Aorta (tissue), 5 donors: ENCODE measurements around the gene ID1. TPM values are rescaled to one million over a fixed set of nuclear protein-coding genes. Genes with fewer than 3 reads are reported as not detected.
"Not testable (repeated sequence)": the region's sequence is repeated elsewhere in the genome, so short reads cannot be mapped to it uniquely, and the experiment has no call there.

Experiments used
- ATAC-seq: fragments of 200-7000 bp; cut with Tn5 transposase; one replicate; pipeline ENCODE4 v1.9.1; 2022; ENCODE audit warnings: moderate library complexity; ENCODE audit not compliant: low FRiP score
- DNase-seq, 2 donors: peaks; one replicate each; pipeline ENCODE4 v3.0.0-alpha.2; 2020
- H3K27ac ChIP-seq, 2 donors: one replicate each; pipeline ENCODE4 v1.5.1; 2013; ENCODE audit warnings: low read length in 2 of 2, mild to moderate bottlenecking in 2 of 2, moderate library complexity in 2 of 2, control low read depth in 1 of 2, inconsistent platforms in 1 of 2, low read depth in 1 of 2
- H3K27me3 ChIP-seq, 2 donors: one replicate each; pipeline ENCODE4 v1.6.1; 2013; ENCODE audit warnings: control low read depth in 1 of 2, low read length in 1 of 2, mild to moderate bottlenecking in 1 of 2, moderate library complexity in 1 of 2; ENCODE audit not compliant: insufficient read depth in 2 of 2, control insufficient read depth in 1 of 2
- H3K36me3 ChIP-seq, 2 donors: one replicate each; pipeline ENCODE4 v1.6.1; 2013; ENCODE audit warnings: control low read depth in 1 of 2, low read length in 1 of 2, mild to moderate bottlenecking in 1 of 2; ENCODE audit not compliant: insufficient read depth in 2 of 2, control insufficient read depth in 1 of 2
- H3K4me1 ChIP-seq, 2 donors: one replicate each; pipeline ENCODE4 v1.6.1; 2013; ENCODE audit warnings: low read length in 2 of 2, control low read depth in 1 of 2, mild to moderate bottlenecking in 1 of 2, moderate library complexity in 1 of 2; ENCODE audit not compliant: insufficient read depth in 2 of 2, control insufficient read depth in 1 of 2
- H3K4me3 ChIP-seq, 2 donors: one replicate each; pipeline ENCODE4 v1.5.1; 2013; ENCODE audit warnings: low read length in 2 of 2, control low read depth in 1 of 2, mild to moderate bottlenecking in 1 of 2
- H3K9me3 ChIP-seq: one replicate; pipeline ENCODE4 v1.6.1; 2013; ENCODE audit warnings: mild to moderate bottlenecking, low read length; ENCODE audit not compliant: control insufficient read depth
- WGBS, 2 donors: extraction: QIAGEN DNeasy Blood & Tissue Kit; methylation state at CpG; one replicate each; pipeline ENCODE4 v1.1.7; 2013; 5-methylcytosine and 5-hydroxymethylcytosine counted together
- intact Hi-C, 2 donors: fragments of 100-400 bp; cut with DNase I; formaldehyde crosslinking; loops; one replicate each; pipeline versions ENCODE4 v1.14.2 to v1.15.0; 2022
- polyA plus RNA-seq, 2 donors: library from polyadenylated mRNA; stranded (reverse); fragments of 200-250 nt; gene quantifications; one replicate each; pipeline ENCODE4 v1.2.3, GENCODE V29; 2013
- total RNA-seq, 2 donors: library from RNA; stranded (reverse); fragmentation: NEBNext Ultra II Directional; extraction: Animal tissue kit (Norgen Biotek cat#: 25700); gene quantifications; one replicate each; pipeline ENCODE4 v1.2.1, GENCODE V29; 2021
- donor health status: healthy with polysubstance abuse.
- donor health status: Bipolar disorder and iron deficiency.
- donor health status: DM: no; HTN: no; CAD: no.
- donor health status: DM: no; HTN: no; CAD: no.
- donor health status: DM: yes; HTN: yes; CAD: no.

Gene ID1
- total and polyA plus RNA-seq, 4 donors, result 163 to 396 (median 276) TPM

- intact Hi-C loops, result not testable (repeated sequence)
Measured at GRCh38 chr20:31579941-31580651, 25.0 kb upstream of the ID1 start.

GRCh38 chr20:31580706-31581105 lies 24.4 kb upstream of the ID1 start:
- intact Hi-C loops, result no loop called here
- no peaks in the 10 kb centered on the region for H3K9me3 ChIP-seq
- H3K4me1 ChIP-seq, result no peaks in the 10 kb centered on the region
- H3K27ac ChIP-seq, result no peak overlapping the region
- no peak for DNase-seq
- H3K4me3 ChIP-seq, result no peak overlapping the region
- H3K36me3 ChIP-seq, result no peaks in the 10 kb centered on the region
- 75 to 77% methylated on average over 7 of the region's 7 CpGs for WGBS, 2 donors
- no peaks in the 10 kb centered on the region for H3K27me3 ChIP-seq
- ATAC-seq, result no peak

More at GRCh38 chr20:31579941-31580651, 25.0 kb upstream of the ID1 start:
- ATAC-seq, H3K27me3 ChIP-seq, H3K4me1 ChIP-seq, DNase-seq, H3K4me3 ChIP-seq, H3K27ac ChIP-seq, H3K36me3 ChIP-seq, H3K9me3 ChIP-seq: not testable (repeated sequence)
- WGBS, 2 donors, result 94 to 96% methylated on average over 17 of the region's 17 CpGs

GRCh38 chr20:31581391-31581790 lies 23.7 kb upstream of the ID1 start:
- Histone ChIP-seq H3K4me1 (no peaks in the 10 kb centered on the region), H3K27ac (no peak overlapping the region), H3K4me3 (no peak overlapping the region), H3K36me3 (no peaks in the 10 kb centered on the region), H3K27me3 (no peaks in the 10 kb centered on the region), H3K9me3 (no peaks in the 10 kb centered on the region)
- WGBS, 2 donors, result 82% methylated on average over 13 of the region's 13 CpGs
- ATAC-seq (peak; percentile 26), DNase-seq (no peak)
- intact Hi-C loops, result no loop called here

DNA sequence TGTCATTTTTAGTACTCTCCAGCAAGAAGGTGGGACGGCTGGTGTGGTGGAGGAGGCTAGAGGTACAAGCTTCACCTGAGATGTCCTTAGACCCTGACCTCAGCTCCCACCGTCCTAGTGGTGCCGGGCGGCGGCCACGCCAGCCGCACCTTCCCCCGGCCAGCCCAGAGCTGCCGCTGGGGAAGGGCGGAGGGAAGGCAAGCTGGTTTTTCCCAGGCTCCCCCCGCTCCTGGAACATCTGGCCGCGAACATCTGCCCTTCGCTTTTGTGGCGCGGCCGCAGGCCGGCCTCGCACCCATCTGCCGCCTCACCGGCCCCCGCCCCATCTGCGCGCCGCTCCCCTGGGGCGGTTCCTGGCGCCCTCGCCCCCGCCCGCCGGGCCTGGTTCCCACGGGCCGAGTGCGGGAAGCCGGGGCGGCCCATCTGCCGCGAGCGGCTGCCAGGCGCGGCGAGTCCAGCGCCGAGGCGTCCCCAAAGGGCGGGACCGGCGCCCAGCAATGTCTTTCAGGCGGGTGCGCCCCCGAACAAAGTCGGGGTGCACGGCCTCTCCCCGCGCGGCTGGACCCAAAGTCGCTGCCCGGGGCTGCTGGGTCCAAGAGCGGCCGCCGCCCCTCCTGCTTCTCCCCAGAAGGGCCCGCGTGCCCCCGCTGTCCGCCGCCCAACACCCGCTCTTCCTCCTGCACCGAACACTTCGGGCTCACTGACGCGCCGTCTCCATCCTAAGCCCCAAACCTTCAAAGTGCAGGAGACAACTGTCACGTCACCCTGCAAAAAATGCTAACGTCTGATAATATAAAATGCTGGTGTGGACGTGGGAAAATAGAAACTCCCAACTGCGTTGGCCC lies 17.3 kb upstream of the ID1 start:
- Histone ChIP-seq H3K36me3 (no peaks in the 10 kb centered on the region), H3K27ac (peak overlapping the region; percentile 4 to 38), H3K9me3 (no peaks in the 10 kb centered on the region), H3K4me1 (no peaks in the 10 kb centered on the region), H3K27me3 (no peaks in the 10 kb centered on the region), H3K4me3 (peak overlapping the region in 1 of 2 donors; percentile 24)
- no peak for DNase-seq
- intact Hi-C loops, result no loop called here
- peak; percentile 88 for ATAC-seq
- WGBS, 2 donors, result 1 to 2% methylated on average over 74 to 76 of the region's 76 CpGs

GRCh38 chr20:31590717-31591225 lies 14.3 kb upstream of the ID1 start:
- Histone ChIP-seq H3K36me3 (no peaks in the 10 kb centered on the region), H3K27me3 (no peaks in the 10 kb centered on the region), H3K4me3 (no peak overlapping the region), H3K9me3 (no peaks in the 10 kb centered on the region), H3K27ac (no peak overlapping the region), H3K4me1 (no peaks in the 10 kb centered on the region)
- DNase-seq (no peak), ATAC-seq (no peak)
- intact Hi-C loops, result no loop called here
- 90 to 91% methylated on average over 7 of the region's 7 CpGs for WGBS, 2 donors

DNA sequence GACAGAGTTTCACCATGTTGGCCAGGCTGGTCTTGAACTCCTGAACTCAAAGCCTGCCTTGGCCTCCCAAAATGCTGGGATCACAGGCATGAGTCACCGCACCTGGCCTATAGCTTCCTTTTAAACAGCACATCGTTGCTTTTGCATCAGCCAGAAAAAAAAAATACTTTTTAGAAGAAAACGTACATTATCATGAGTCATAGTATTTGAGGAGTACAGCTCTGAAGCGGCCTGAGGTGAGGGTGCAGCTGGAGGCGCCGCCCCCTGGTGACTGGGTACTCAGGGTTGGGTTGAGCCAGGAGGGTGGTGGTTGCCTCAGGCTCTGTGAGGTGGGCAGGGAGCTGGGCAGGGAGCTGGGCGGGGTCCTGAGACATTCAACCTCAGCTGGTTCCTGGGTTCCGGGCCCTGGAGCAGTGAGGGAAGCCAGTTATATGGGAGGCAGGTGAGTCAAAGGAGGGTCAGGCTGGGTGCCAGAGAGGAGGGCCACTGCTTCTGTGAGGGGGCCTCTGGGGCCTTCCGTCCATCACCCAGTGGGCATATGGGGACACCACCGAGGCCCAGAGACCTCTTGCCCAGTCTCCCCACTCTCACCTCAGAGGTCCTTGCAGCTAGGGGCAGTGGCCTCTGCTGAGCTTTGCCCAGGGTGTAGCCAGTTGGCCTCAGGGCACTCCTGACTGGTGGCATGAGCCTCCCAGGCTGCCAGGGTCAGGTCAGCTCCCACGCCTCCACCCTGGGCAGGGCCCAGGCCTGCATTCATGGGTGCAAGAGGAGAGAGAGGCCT lies 11.7 kb upstream of the ID1 start:
- DNase-seq, result no peak
- Histone ChIP-seq H3K27ac (no peak overlapping the region), H3K36me3 (no peaks in the 10 kb centered on the region), H3K4me3 (no peak overlapping the region), H3K27me3 (no peaks in the 10 kb centered on the region), H3K9me3 (no peaks in the 10 kb centered on the region), H3K4me1 (no peaks in the 10 kb centered on the region)
- no peak for ATAC-seq
- intact Hi-C loops, result no loop called here
- 86% methylated on average over 11 of the region's 11 CpGs for WGBS, 2 donors

- DNase-seq (no peak), ATAC-seq (no peak)
- 89 to 91% methylated on average over 13 of the region's 13 CpGs for WGBS, 2 donors
- Histone ChIP-seq H3K4me1 (no peaks in the 10 kb centered on the region), H3K27ac (no peak overlapping the region), H3K4me3 (no peak overlapping the region), H3K9me3 (no peaks in the 10 kb centered on the region), H3K36me3 (no peaks in the 10 kb centered on the region), H3K27me3 (no peaks in the 10 kb centered on the region)
- intact Hi-C loops, result no loop called here
Measured at GRCh38 chr20:31594002-31594557, 11.0 kb upstream of the ID1 start.
